GM12878 (cell line): Measurements from ENCODE around the gene ARHGEF33. TPM values are rescaled to one million over a fixed set of nuclear protein-coding genes. Genes with fewer than 3 reads are reported as not detected.
A peak's percentile ranks its signal among the peaks of the same experiment; 100 is the strongest.

ENCODE experiments used
- ATAC-seq: fragments of 200-7000 bp; cut with Tn5 transposase; 3 replicates; pipeline ENCODE4 v1.9.1; 2020; ENCODE audit warnings: mild to moderate bottlenecking, moderate library complexity
- BruUV-seq: library from RNA; stranded (reverse); fragments of 400-500 nt; replicated peaks from 2 replicates; lab custom pipeline; 2021; lab: Mats Ljungman, UMichigan
- CTCF ChIA-PET: fragments of 300-600 bp; sonication (Branson Sonifier 250); formaldehyde crosslinking; extraction: SDS; loops from one replicate; lab custom pipeline; 2021; ENCODE audit warnings: inconsistent platforms; lab: Yijun Ruan, JAX
- POLR2A ChIA-PET: fragments of 350-600 bp; formaldehyde crosslinking; extraction: SDS; loops from one replicate; lab custom pipeline; 2021; ENCODE audit warnings: inconsistent platforms; lab: Charles Lee
- RAD21 ChIA-PET: fragments of 300-600 bp; sonication (Branson Sonifier 250); formaldehyde crosslinking; loops from one replicate; lab custom pipeline; 2023; ENCODE audit warnings: antibody characterized with exemption; ENCODE audit not compliant: unreplicated experiment; lab: Charles Lee
- SMC1A ChIA-PET: fragments of 300-600 bp; sonication (Branson Sonifier 250); formaldehyde crosslinking; loops from one replicate; lab custom pipeline; 2023; ENCODE audit not compliant: unreplicated experiment, uncharacterized antibody; lab: Charles Lee
- DNase-seq: peaks from one replicate; pipeline ENCODE4 v3.0.0-alpha.2; 2011; ENCODE audit warnings: low read depth, low spot score
- FAIRE-seq: peaks from 3 replicates; lab custom pipeline; 2011; peaks lifted over from hg19 to GRCh38; lab: Jason Lieb, UNC
- H2AFZ ChIP-seq: 2 replicates; pipeline ENCODE4 v1.6.0; 2011; ENCODE audit warnings: low read depth, low read length, control low read depth; ENCODE audit not compliant: control insufficient read depth
- H3K27ac ChIP-seq: 2 replicates; pipeline ENCODE4 v1.5.1; 2011; ENCODE audit warnings: control low read depth; ENCODE audit not compliant: control insufficient read depth, insufficient read depth
- H3K27me3 ChIP-seq, 2 experiments: replicated peaks in 1 of 2; 2 replicates each; pipeline versions ENCODE4 v1.6.0 to v1.6.1; 2011; ENCODE audit warnings: low read length in 1 of 2; ENCODE audit not compliant: control insufficient read depth in 2 of 2, insufficient read depth in 2 of 2
- H3K36me3 ChIP-seq, 2 experiments: 2 replicates each; pipeline ENCODE4 v1.5.1; 2011; ENCODE audit warnings: low read length in 1 of 2; ENCODE audit not compliant: control insufficient read depth in 2 of 2, insufficient read depth in 2 of 2
- H3K4me1 ChIP-seq: 2 replicates; pipeline ENCODE4 v1.6.1; 2011; ENCODE audit warnings: mild to moderate bottlenecking, low read length, moderate library complexity, mixed read lengths; ENCODE audit not compliant: control insufficient read depth, insufficient read depth
- H3K4me2 ChIP-seq: 2 replicates; pipeline ENCODE4 v1.6.0; 2011; ENCODE audit warnings: control low read depth; ENCODE audit not compliant: control insufficient read depth, insufficient read depth
- H3K4me3 ChIP-seq: fragments of 200-600 bp; sonication (generic); 2 replicates; pipeline ENCODE4 v1.5.1; 2016
- H3K79me2 ChIP-seq: 2 replicates; pipeline ENCODE4 v1.6.0; 2011; ENCODE audit warnings: low read length; ENCODE audit not compliant: control insufficient read depth, insufficient read depth
- H3K9ac ChIP-seq: 2 replicates; pipeline ENCODE4 v1.8.0; 2011; ENCODE audit warnings: low read length, control low read depth, mixed read lengths; ENCODE audit not compliant: control insufficient read depth, insufficient read depth
- H3K9me3 ChIP-seq: replicated peaks from 3 replicates; pipeline ENCODE4 v1.5.1; 2011; ENCODE audit warnings: mild to moderate bottlenecking, low read length; ENCODE audit not compliant: control insufficient read depth, insufficient read depth
- H4K20me1 ChIP-seq: 2 replicates; pipeline ENCODE4 v1.6.0; 2011; ENCODE audit not compliant: control insufficient read depth, insufficient read depth
- CBX3 ChIP-seq: fragments of 200-600 bp; sonication (generic); IDR thresholded peaks from 2 replicates; pipeline ENCODE4 v1.6.1; 2016; ENCODE audit warnings: low read depth, borderline replicate concordance
- CUX1 ChIP-seq: IDR thresholded peaks from 2 replicates; pipeline ENCODE4 v1.6.1; 2012; ENCODE audit warnings: improper control_type of control experiment, low read depth, low read length; ENCODE audit not compliant: insufficient replicate concordance
- GATAD2B ChIP-seq: fragments of 450-650 bp; conservative IDR thresholded peaks from 2 replicates; pipeline ENCODE4 v1.6.1; 2017; ENCODE audit warnings: low read depth, mild to moderate bottlenecking, moderate library complexity
- KLF5 ChIP-seq: fragments of 450-650 bp; IDR thresholded peaks from 2 replicates; pipeline ENCODE4 v1.6.1; 2014; ENCODE audit warnings: mild to moderate bottlenecking; ENCODE audit not compliant: partially characterized antibody
- NFYB ChIP-seq: IDR thresholded peaks from 2 replicates; pipeline ENCODE4 v1.6.1; 2011; ENCODE audit warnings: low read depth, mild to moderate bottlenecking, low read length, improper control_type of control experiment, moderate library complexity; ENCODE audit not compliant: insufficient read depth
- NR2C2 ChIP-seq: IDR thresholded peaks from 2 replicates; pipeline ENCODE4 v1.6.1; 2011; ENCODE audit warnings: borderline replicate concordance, low read depth; ENCODE audit not compliant: control insufficient read depth, insufficient read length
- PKNOX1 ChIP-seq: fragments of 450-650 bp; IDR thresholded peaks from 2 replicates; pipeline ENCODE4 v1.6.1; 2016; ENCODE audit warnings: mild to moderate bottlenecking
- PML ChIP-seq: IDR thresholded peaks from 2 replicates; pipeline ENCODE4 v1.6.1; 2012; ENCODE audit warnings: low read length, inconsistent platforms
- POLR2AphosphoS2 ChIP-seq: IDR thresholded peaks from 2 replicates; pipeline ENCODE4 v1.6.1; 2011; ENCODE audit warnings: low read depth, mild to moderate bottlenecking, low read length, improper control_type of control experiment, moderate library complexity
- RAD51 ChIP-seq: fragments of 450-650 bp; IDR thresholded peaks from 2 replicates; pipeline ENCODE4 v1.6.1; 2016; ENCODE audit warnings: moderate library complexity, mild to moderate bottlenecking, inconsistent platforms
- SREBF1 ChIP-seq: IDR thresholded peaks from 2 replicates; pipeline ENCODE4 v1.6.1; 2012; ENCODE audit warnings: mild to moderate bottlenecking, low read length
- STAT1 ChIP-seq: fragments of 450-650 bp; conservative IDR thresholded peaks from 2 replicates; pipeline ENCODE4 v1.6.1; 2014; ENCODE audit warnings: antibody characterized with exemption, mild to moderate bottlenecking
- TARDBP ChIP-seq: IDR thresholded peaks from 2 replicates; pipeline ENCODE4 v1.6.1; 2016; ENCODE audit warnings: borderline replicate concordance
- ZBTB33 ChIP-seq: fragments of 450-650 bp; IDR thresholded peaks from 2 replicates; pipeline ENCODE4 v1.6.1; 2017; ENCODE audit warnings: mild to moderate bottlenecking
- ZNF207 ChIP-seq: fragments of 450-650 bp; IDR thresholded peaks from 2 replicates; pipeline ENCODE4 v1.6.1; 2014; ENCODE audit warnings: antibody characterized with exemption, mild to moderate bottlenecking, borderline replicate concordance
- ZNF622 ChIP-seq: fragments of 450-650 bp; IDR thresholded peaks from 2 replicates; pipeline ENCODE4 v1.6.1; 2017; ENCODE audit warnings: mild to moderate bottlenecking, inconsistent platforms
- WGBS: methylation state at CpG from one replicate; pipeline ENCODE4 v1.1.6; 2016; ENCODE audit warnings: low lambda C conversion rate; ENCODE audit not compliant: insufficient replicate concordance, insufficient coverage; ENCODE audit errors: missing lambda C conversion rate; 5-methylcytosine and 5-hydroxymethylcytosine counted together
- in situ Hi-C: fragments of 300-500 bp; cut with MboI; formaldehyde crosslinking; loops from 9 replicates; pipeline ENCODE4 v1.14.3; 2018; ENCODE audit warnings: mixed read lengths
- intact Hi-C: fragments of 100-400 bp; cut with micrococcal nuclease; formaldehyde crosslinking; loops from one replicate; pipeline ENCODE4 v1.14.2; 2022; ENCODE audit not compliant: unreplicated experiment
- polyA plus RNA-seq, 11 experiments: library from polyadenylated mRNA; depleted of rRNA in 4 of 11; unstranded in 6 of 11; stranded (reverse) in 5 of 11; fragments of >200 nt; fragmentation: Nextera tagmentation in 4 of 11; fragmentation: Illumina TruSeq in 1 of 11; extraction: Ambion mirVana in 4 of 11; extraction: Trizol in 1 of 11; gene quantifications; 1 replicate in 1 of 11; 2 replicates in 10 of 11; pipeline versions ENCODE4 v1.2.1 to v1.2.3, GENCODE V29; 2011 to 2016; ENCODE audit warnings: inconsistent platforms in 2 of 11, missing spikeins in 2 of 11, low read depth in 1 of 11
- total RNA-seq, 4 experiments: library from RNA; depleted of rRNA in 3 of 4; stranded (reverse); fragments of >200 nt in 3 of 4; fragmentation: Illumina TruSeq in 1 of 4; extraction: Trizol in 1 of 4; gene quantifications; 2 replicates each; pipeline versions ENCODE4 v1.2.1 to v1.2.3, GENCODE V29; 2013 to 2021

Gene ARHGEF33
- total and polyA plus RNA-seq, 10 of the 15 experiments (the other 5 are each of a cell fraction or from before 2014, with no cell fraction given): 0.01 to 0.08 (median 0.05) TPM; not detected in 4

- H3K79me2 ChIP-seq: peaks cover 7% of the 10 kb centered on the region
- H3K4me3 ChIP-seq: peak within 1 kb of the TSS; percentile 93
- WGBS: 7% methylated on average over 51 of the region's 52 CpGs
- CTCF ChIA-PET: no interaction called here
- no peaks in the 10 kb centered on the region for H4K20me1 ChIP-seq
- peak within 1 kb of the TSS; percentile 95 for H2AFZ ChIP-seq
- peak within 1 kb of the TSS; percentile 7; the same call in 1 of the 2 replicates for H3K27ac ChIP-seq
- H3K4me2 ChIP-seq: peak within 1 kb of the TSS; percentile 89
- RAD21 ChIA-PET: no interaction called here
- no peaks in the 10 kb centered on the region for H3K4me1 ChIP-seq
- intact Hi-C loops (no loop called here), in situ Hi-C loops (no loop called here)
- no peaks in the 10 kb centered on the region for H3K27me3 ChIP-seq
- peak within 1 kb of the TSS; percentile 73 for H3K9ac ChIP-seq
- SMC1A ChIA-PET: interaction anchor here (0.6 to 2.2 kb wide), 2 partner anchors 25 to 294 kb away, joined by 3 to 7 read pairs; no protein-coding TSS in a partner anchor
- POLR2A ChIA-PET: interaction anchor here (1.2 to 1.4 kb wide), 3 partner anchors 11 to 244 kb away, joined by 3 to 4 read pairs (median 3); no protein-coding TSS in a partner anchor
- no TSS peak for BruUV-seq
- no peaks in the 10 kb centered on the region for H3K36me3 ChIP-seq
- ATAC-seq (peak; percentile 100), DNase-seq (peak; percentile 28), FAIRE-seq (peak; percentile 97)
- no peaks in the 10 kb centered on the region; the same call in 2 of the 3 replicates for H3K9me3 ChIP-seq
- TF ChIP-seq RAD51 (no peak), SREBF1 (peak; percentile 76; the same call in 1 of the 2 replicates), PML (no peak), TARDBP (no peak), POLR2AphosphoS2 (no peak), ZNF622 (no peak), CUX1 (no peak), ZBTB33 (no peak), GATAD2B (peak; percentile 47; the same call in 1 of the 2 replicates), KLF5 (peak; percentile 97), NFYB (peak; percentile 97), NR2C2 (peak; percentile 90), CBX3 (no peak), ZNF207 (peak; percentile 63; the same call in 1 of the 2 replicates), STAT1 (no peak), PKNOX1 (no peak)
Measured at GRCh38 chr2:38875576-38876367, 13.9 kb upstream of the ARHGEF33 start, which contains the start of the genes DHX57 and MORN2. DHX57 (minus strand) TSS chr2:38875934; CDS start chr2:38868405, 7,529 bp downstream. MORN2 (plus strand) TSS chr2:38875976.
